Measurements from ENCODE around the gene OR1A2. TPM values are rescaled to one million over a fixed set of nuclear protein-coding genes. Genes with fewer than 3 reads are reported as not detected.
"Not testable (repeated sequence)": the region's sequence is repeated elsewhere in the genome, so short reads cannot be mapped to it uniquely, and the experiment has no call there.

The OR1A2 gene
- total RNA-seq, 1 experiment from 2014 or later, result not detected

DNA sequence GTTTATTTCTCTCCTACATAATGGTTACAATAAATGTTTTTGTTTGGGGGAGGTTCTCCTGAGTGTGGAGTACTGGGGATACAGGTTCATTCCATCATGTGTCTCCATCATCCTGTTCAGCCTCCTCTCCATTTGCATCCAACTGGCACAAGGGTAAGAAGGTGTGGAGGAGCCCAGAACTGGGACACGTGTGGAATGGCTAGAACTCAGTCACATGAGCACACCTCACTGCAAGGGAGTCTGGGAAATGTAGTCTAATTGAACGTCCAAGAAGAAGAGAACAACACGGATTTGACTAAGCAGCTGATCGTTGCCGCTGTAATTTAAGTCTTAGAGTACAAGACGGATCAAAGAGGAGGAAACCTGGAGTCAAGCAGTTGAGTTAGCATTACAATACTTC is 16.3 kb downstream of the OR1A2 start:
- H3K4me3 ChIP-seq (ENCODE audit: low read depth, low read length, poor library complexity, severe bottlenecking), result no peak overlapping the region
- ChIA-PET POLR2A (ENCODE audit: low non-redundant PET) (no interaction called here), CTCF (no interaction called here)
- intact Hi-C loops (cut with micrococcal nuclease; ENCODE audit: unreplicated experiment), result no loop called here
- no TSS peak for BruUV-seq (replicated peaks)
- peaks cover 9% of the 10 kb centered on the region for H3K27me3 ChIP-seq (replicated peaks; ENCODE audit: insufficient read depth, low read depth, low read length, poor library complexity)
- H3K4me1 ChIP-seq (ENCODE audit: insufficient read depth, low read length, poor library complexity, severe bottlenecking), result no peaks in the 10 kb centered on the region
- DNase-seq (ENCODE audit: low spot score), result no peak
- TF ChIP-seq, protein P1, sequence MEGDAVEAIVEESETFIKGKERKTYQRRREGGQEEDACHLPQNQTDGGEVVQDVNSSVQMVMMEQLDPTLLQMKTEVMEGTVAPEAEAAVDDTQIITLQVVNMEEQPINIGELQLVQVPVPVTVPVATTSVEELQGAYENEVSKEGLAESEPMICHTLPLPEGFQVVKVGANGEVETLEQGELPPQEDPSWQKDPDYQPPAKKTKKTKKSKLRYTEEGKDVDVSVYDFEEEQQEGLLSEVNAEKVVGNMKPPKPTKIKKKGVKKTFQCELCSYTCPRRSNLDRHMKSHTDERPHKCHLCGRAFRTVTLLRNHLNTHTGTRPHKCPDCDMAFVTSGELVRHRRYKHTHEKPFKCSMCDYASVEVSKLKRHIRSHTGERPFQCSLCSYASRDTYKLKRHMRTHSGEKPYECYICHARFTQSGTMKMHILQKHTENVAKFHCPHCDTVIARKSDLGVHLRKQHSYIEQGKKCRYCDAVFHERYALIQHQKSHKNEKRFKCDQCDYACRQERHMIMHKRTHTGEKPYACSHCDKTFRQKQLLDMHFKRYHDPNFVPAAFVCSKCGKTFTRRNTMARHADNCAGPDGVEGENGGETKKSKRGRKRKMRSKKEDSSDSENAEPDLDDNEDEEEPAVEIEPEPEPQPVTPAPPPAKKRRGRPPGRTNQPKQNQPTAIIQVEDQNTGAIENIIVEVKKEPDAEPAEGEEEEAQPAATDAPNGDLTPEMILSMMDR (conservative IDR thresholded peaks at IDR 0.05; ENCODE audit: low read depth, low read length), result no peak
- no peak for TF ChIP-seq EZH2 (IDR thresholded peaks at IDR 0.05; ENCODE audit: borderline replicate concordance, low read depth, low read length, poor library complexity, severe bottlenecking)
- no peak overlapping the region for H3K27ac ChIP-seq (ENCODE audit: low read depth, low read length, poor library complexity, severe bottlenecking)
- peaks cover 2% of the 10 kb centered on the region for H3K9me3 ChIP-seq (ENCODE audit: low read depth, low read length, poor library complexity, severe bottlenecking)
- no peaks in the 10 kb centered on the region for H3K36me3 ChIP-seq (ENCODE audit: insufficient read depth, low read length, poor library complexity, severe bottlenecking)

DNA sequence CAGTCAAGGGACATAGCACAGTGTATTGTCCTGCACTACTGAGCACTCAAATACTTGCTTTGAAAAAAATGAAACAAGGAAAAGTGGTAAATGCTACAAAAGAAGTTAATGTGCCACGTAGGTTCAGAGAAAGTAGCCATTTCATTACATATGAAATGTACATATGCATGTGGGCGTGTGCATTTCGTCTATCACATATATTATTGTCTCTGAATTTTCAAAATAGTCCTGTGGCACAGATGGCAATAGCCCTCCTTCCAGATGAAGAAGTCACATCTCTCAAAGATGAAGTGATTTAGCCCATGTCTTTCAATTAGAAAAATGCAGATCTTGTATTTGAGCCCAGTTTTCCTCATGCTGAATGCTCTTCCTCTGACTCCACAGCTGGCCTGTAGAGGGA is 22.7 kb downstream of the OR1A2 start:
- intact Hi-C loops (cut with micrococcal nuclease; ENCODE audit: unreplicated experiment); H3K4me3 ChIP-seq (ENCODE audit: low read depth, low read length, poor library complexity, severe bottlenecking); BruUV-seq (replicated peaks); H3K27me3 ChIP-seq (replicated peaks; ENCODE audit: insufficient read depth, low read depth, low read length, poor library complexity); H3K9me3 ChIP-seq (ENCODE audit: low read depth, low read length, poor library complexity, severe bottlenecking); DNase-seq (ENCODE audit: low spot score); H3K27ac ChIP-seq (ENCODE audit: low read depth, low read length, poor library complexity, severe bottlenecking); CTCF ChIA-PET; H3K4me1 ChIP-seq (ENCODE audit: insufficient read depth, low read length, poor library complexity, severe bottlenecking); H3K36me3 ChIP-seq (ENCODE audit: insufficient read depth, low read length, poor library complexity, severe bottlenecking); POLR2A ChIA-PET (ENCODE audit: low non-redundant PET): not testable (repeated sequence)

DNA sequence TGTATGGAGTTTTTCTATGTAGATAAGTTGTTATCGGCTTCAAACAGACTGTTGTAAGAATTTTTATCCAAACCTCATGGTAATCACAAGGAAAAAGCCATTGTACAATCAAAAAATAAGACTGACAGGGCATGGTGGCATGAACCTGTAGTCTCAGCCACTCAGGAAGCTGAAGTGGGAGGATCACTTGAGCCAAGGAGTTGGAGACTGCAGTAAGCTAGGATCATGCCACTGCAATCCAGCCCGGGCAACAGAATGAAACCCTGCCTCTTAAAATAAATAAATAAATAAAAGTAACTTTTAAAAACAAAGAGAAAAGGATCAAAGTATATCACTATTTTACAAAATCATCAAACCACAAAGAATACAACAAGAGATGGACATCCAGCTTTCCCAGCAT is 24.5 kb downstream of the OR1A2 start:
- TF ChIP-seq, protein P1 (conservative IDR thresholded peaks at IDR 0.05; ENCODE audit: low read depth, low read length), result no peak
- TF ChIP-seq EZH2 (IDR thresholded peaks at IDR 0.05; ENCODE audit: borderline replicate concordance, low read depth, low read length, poor library complexity, severe bottlenecking), result no peak
- Histone ChIP-seq H3K4me3 (ENCODE audit: low read depth, low read length, poor library complexity, severe bottlenecking) (no peak overlapping the region), H3K4me1 (ENCODE audit: insufficient read depth, low read length, poor library complexity, severe bottlenecking) (no peaks in the 10 kb centered on the region), H3K27me3 (replicated peaks; ENCODE audit: insufficient read depth, low read depth, low read length, poor library complexity) (no peaks in the 10 kb centered on the region), H3K9me3 (ENCODE audit: low read depth, low read length, poor library complexity, severe bottlenecking) (peaks cover under 1% of the 10 kb centered on the region), H3K36me3 (ENCODE audit: insufficient read depth, low read length, poor library complexity, severe bottlenecking) (no peaks in the 10 kb centered on the region), H3K27ac (ENCODE audit: low read depth, low read length, poor library complexity, severe bottlenecking) (no peak overlapping the region)
- ChIA-PET POLR2A (ENCODE audit: low non-redundant PET) (no interaction called here), CTCF (no interaction called here)
- intact Hi-C loops (cut with micrococcal nuclease; ENCODE audit: unreplicated experiment), result no loop called here
- DNase-seq (ENCODE audit: low spot score), result no peak
- no TSS peak for BruUV-seq (replicated peaks)

DNA sequence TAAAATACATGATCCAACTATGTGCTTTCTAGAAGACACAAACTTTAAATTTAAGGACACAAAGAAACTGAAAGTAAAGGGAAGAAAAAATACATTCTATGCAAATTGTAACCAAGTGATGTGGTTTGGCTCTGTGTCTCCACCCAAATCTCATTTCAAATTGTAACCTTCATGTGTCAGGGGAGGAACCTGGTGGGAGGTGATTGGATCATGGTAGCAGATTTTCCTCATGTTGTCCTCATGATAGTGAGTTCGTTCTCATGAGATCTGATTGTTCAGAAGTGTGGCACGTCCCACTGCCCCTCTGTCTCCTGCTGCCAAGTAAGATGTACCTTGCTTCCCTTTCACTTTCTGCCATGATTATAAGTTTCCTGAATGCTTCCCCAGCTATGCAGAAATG is 25.2 kb downstream of the OR1A2 start:
- no peak overlapping the region for H3K4me3 ChIP-seq (ENCODE audit: low read depth, low read length, poor library complexity, severe bottlenecking)
- no peak for DNase-seq (ENCODE audit: low spot score)
- no peak overlapping the region for H3K27ac ChIP-seq (ENCODE audit: low read depth, low read length, poor library complexity, severe bottlenecking)
- H3K9me3 ChIP-seq (ENCODE audit: low read depth, low read length, poor library complexity, severe bottlenecking), result no peaks in the 10 kb centered on the region
- no peaks in the 10 kb centered on the region for H3K36me3 ChIP-seq (ENCODE audit: insufficient read depth, low read length, poor library complexity, severe bottlenecking)
- no peaks in the 10 kb centered on the region for H3K27me3 ChIP-seq (replicated peaks; ENCODE audit: insufficient read depth, low read depth, low read length, poor library complexity)
- no peaks in the 10 kb centered on the region for H3K4me1 ChIP-seq (ENCODE audit: insufficient read depth, low read length, poor library complexity, severe bottlenecking)
- no TSS peak for BruUV-seq (replicated peaks)
- ChIA-PET CTCF (no interaction called here), POLR2A (ENCODE audit: low non-redundant PET) (no interaction called here)
- intact Hi-C loops (cut with micrococcal nuclease; ENCODE audit: unreplicated experiment), result no loop called here
- no peak for TF ChIP-seq EZH2 (IDR thresholded peaks at IDR 0.05; ENCODE audit: borderline replicate concordance, low read depth, low read length, poor library complexity, severe bottlenecking)
- TF ChIP-seq, protein P1 (conservative IDR thresholded peaks at IDR 0.05; ENCODE audit: low read depth, low read length), result no peak

DNA sequence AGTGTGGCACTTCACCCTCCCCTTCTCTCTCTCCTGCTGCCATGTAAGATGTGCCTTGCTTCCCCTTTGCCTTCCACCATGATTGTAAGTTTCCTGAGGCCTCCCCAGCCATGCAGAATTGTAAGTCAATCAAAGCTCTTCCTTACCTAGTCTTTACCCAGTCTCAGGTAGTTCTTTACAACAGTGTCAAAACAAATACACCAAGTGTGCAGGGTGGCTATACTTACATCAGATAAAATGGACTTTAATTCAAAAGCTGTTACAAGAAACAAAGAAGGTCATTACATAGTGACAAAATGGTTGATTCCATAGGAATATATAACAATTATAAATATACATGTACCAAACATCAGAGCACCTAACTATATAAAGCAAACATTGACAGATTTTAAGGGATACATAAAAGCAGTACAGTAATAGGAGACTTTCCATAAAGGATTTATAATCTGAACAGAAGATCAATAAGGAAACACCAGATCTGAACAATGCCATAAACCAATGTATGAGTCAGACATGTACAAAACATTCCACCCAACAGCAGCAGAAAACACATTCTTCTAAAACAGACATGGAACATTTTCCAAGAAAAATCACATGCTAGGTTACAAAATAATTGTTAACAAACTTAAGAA is 27.5 kb downstream of the OR1A2 start:
- H3K27ac ChIP-seq (ENCODE audit: low read depth, low read length, poor library complexity, severe bottlenecking); H3K4me1 ChIP-seq (ENCODE audit: insufficient read depth, low read length, poor library complexity, severe bottlenecking); H3K27me3 ChIP-seq (replicated peaks; ENCODE audit: insufficient read depth, low read depth, low read length, poor library complexity); POLR2A ChIA-PET (ENCODE audit: low non-redundant PET); BruUV-seq (replicated peaks); H3K9me3 ChIP-seq (ENCODE audit: low read depth, low read length, poor library complexity, severe bottlenecking); H3K4me3 ChIP-seq (ENCODE audit: low read depth, low read length, poor library complexity, severe bottlenecking); H3K36me3 ChIP-seq (ENCODE audit: insufficient read depth, low read length, poor library complexity, severe bottlenecking); CTCF ChIA-PET; DNase-seq (ENCODE audit: low spot score); intact Hi-C loops (cut with micrococcal nuclease; ENCODE audit: unreplicated experiment): not testable (repeated sequence)

Measured in A673 (cell line).